PC-9 (cell line): ENCODE results near the gene GATA2. TPM values are rescaled to one million over a fixed set of nuclear protein-coding genes. Genes with fewer than 3 reads are reported as not detected.

ENCODE experiments used
- BruUV-seq: library from RNA; stranded (reverse); fragments of 400-500 nt; replicated peaks from 2 replicates; lab custom pipeline; 2021; lab: Mats Ljungman, UMichigan
- CTCF ChIA-PET: fragments of 300-600 bp; sonication (Branson Sonifier 250); formaldehyde crosslinking; loops from one replicate; lab custom pipeline; 2022; ENCODE audit warnings: antibody characterized with exemption; lab: Charles Lee
- POLR2A ChIA-PET: fragments of 300-600 bp; sonication (Branson Sonifier 250); formaldehyde crosslinking; loops from one replicate; lab custom pipeline; 2022; ENCODE audit warnings: antibody characterized with exemption; ENCODE audit not compliant: unreplicated experiment; lab: Charles Lee
- DNase-seq, 2 experiments: peaks; one replicate each; pipeline versions ENCODE4 v3.0.0 to v3.0.0-alpha.2; 2015 to 2022; ENCODE audit warnings: mixed read lengths in 1 of 2
- H2AFZ ChIP-seq: fragments of 200-600 bp; sonication (generic); 2 replicates; pipeline ENCODE4 v1.8.1; 2017; ENCODE audit warnings: antibody characterized with exemption
- H3F3A ChIP-seq: fragments of 200-600 bp; sonication (generic); 2 replicates; pipeline ENCODE4 v1.8.1; 2017; ENCODE audit warnings: antibody characterized with exemption, mild to moderate bottlenecking, low read depth; ENCODE audit not compliant: insufficient read depth
- H3K27ac ChIP-seq: fragments of 200-600 bp; sonication (generic); 2 replicates; pipeline ENCODE4 v1.6.1; 2016; ENCODE audit warnings: mixed run types
- H3K27me3 ChIP-seq: fragments of 200-600 bp; sonication (generic); 2 replicates; pipeline ENCODE4 v1.6.1; 2016; ENCODE audit warnings: low read depth, mixed run types; ENCODE audit not compliant: insufficient read depth
- H3K36me3 ChIP-seq: fragments of 200-600 bp; sonication (generic); 2 replicates; pipeline ENCODE4 v1.6.1; 2016; ENCODE audit warnings: low read depth, mixed run types
- H3K4me1 ChIP-seq: fragments of 200-600 bp; sonication (generic); replicated peaks from 2 replicates; pipeline ENCODE4 v1.6.1; 2016; ENCODE audit warnings: mixed run types; ENCODE audit not compliant: insufficient read depth
- H3K4me2 ChIP-seq: fragments of 200-600 bp; sonication (generic); 2 replicates; pipeline ENCODE4 v1.6.1; 2017; ENCODE audit warnings: mixed run types
- H3K4me3 ChIP-seq: fragments of 200-600 bp; sonication (generic); 2 replicates; pipeline ENCODE4 v1.6.1; 2016; ENCODE audit warnings: mixed run types
- H3K79me2 ChIP-seq: fragments of 200-600 bp; sonication (generic); 2 replicates; pipeline ENCODE4 v1.6.1; 2017; ENCODE audit warnings: low read depth, mixed run types
- H3K9me2 ChIP-seq: fragments of 200-600 bp; sonication (generic); 2 replicates; pipeline ENCODE4 v1.8.1; 2017; ENCODE audit warnings: mild to moderate bottlenecking; ENCODE audit not compliant: insufficient read depth
- H3K9me3 ChIP-seq: fragments of 200-600 bp; sonication (generic); 2 replicates; pipeline ENCODE4 v1.8.1; 2016; ENCODE audit warnings: low read depth; ENCODE audit not compliant: insufficient read depth
- H4K20me1 ChIP-seq: fragments of 200-600 bp; sonication (generic); 2 replicates; pipeline ENCODE4 v1.8.1; 2017; ENCODE audit not compliant: insufficient read depth
- EZH2 ChIP-seq: fragments of 200-600 bp; sonication (generic); IDR thresholded peaks from 2 replicates; pipeline ENCODE4 v1.8.0; 2017; ENCODE audit warnings: antibody characterized with exemption, low read depth
- intact Hi-C: fragments of 100-400 bp; cut with micrococcal nuclease; formaldehyde crosslinking; loops from one replicate; pipeline ENCODE4 v1.10.0; 2022; ENCODE audit not compliant: unreplicated experiment
- total RNA-seq: library from RNA; stranded (reverse); gene quantifications from 2 replicates; pipeline ENCODE4 v1.2.3, GENCODE V29; 2021
- TF ChIP-seq, protein P1 (sequence below): fragments of 200-600 bp; sonication (generic); conservative IDR thresholded peaks from 2 replicates; pipeline ENCODE4 v1.6.1; 2017; ENCODE audit warnings: mixed run types, antibody characterized with exemption, mild to moderate bottlenecking, moderate library complexity

The GATA2 gene
- total RNA-seq, 1 experiment from 2014 or later: 29.0 TPM

GRCh38 chr3:128429751-128430150, 63.2 kb downstream of the GATA2 start:
- H4K20me1 ChIP-seq: no peaks in the 10 kb centered on the region
- no peak overlapping the region for H2AFZ ChIP-seq
- no peaks in the 10 kb centered on the region for H3K36me3 ChIP-seq
- intact Hi-C loops: loop anchor here (10.0 kb wide), 1 partner anchor 335 kb away; no protein-coding TSS in a partner anchor
- DNase-seq: no peak
- H3K9me3 ChIP-seq: no peaks in the 10 kb centered on the region
- TF ChIP-seq, protein P1, sequence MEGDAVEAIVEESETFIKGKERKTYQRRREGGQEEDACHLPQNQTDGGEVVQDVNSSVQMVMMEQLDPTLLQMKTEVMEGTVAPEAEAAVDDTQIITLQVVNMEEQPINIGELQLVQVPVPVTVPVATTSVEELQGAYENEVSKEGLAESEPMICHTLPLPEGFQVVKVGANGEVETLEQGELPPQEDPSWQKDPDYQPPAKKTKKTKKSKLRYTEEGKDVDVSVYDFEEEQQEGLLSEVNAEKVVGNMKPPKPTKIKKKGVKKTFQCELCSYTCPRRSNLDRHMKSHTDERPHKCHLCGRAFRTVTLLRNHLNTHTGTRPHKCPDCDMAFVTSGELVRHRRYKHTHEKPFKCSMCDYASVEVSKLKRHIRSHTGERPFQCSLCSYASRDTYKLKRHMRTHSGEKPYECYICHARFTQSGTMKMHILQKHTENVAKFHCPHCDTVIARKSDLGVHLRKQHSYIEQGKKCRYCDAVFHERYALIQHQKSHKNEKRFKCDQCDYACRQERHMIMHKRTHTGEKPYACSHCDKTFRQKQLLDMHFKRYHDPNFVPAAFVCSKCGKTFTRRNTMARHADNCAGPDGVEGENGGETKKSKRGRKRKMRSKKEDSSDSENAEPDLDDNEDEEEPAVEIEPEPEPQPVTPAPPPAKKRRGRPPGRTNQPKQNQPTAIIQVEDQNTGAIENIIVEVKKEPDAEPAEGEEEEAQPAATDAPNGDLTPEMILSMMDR: no peak
- TF ChIP-seq EZH2: no peak
- no peak overlapping the region for H3K4me3 ChIP-seq
- no peak overlapping the region for H3K27ac ChIP-seq
- H3K4me1 ChIP-seq: peaks cover 51% of the 10 kb centered on the region
- BruUV-seq: no TSS peak
- H3K79me2 ChIP-seq: no peaks in the 10 kb centered on the region
- H3K27me3 ChIP-seq: no peaks in the 10 kb centered on the region
- H3K9me2 ChIP-seq: no peaks in the 10 kb centered on the region
- ChIA-PET CTCF (no interaction called here), POLR2A (interaction anchor here (0.6 kb wide), 1 partner anchor 149 kb away, joined by 10 read pairs; no protein-coding TSS in a partner anchor)
- no peak overlapping the region for H3K4me2 ChIP-seq
- peaks cover 27% of the 10 kb centered on the region for H3F3A ChIP-seq

Other genes with a start within 250 kb of the GATA2 start
- gene DNAJB8, start 26.3 kb downstream of the GATA2 start, total RNA-seq: not detected in 2 replicates
- 185 and 191 TPM in 2 replicates for gene RPN1, start 157.6 kb upstream of the GATA2 start, total RNA-seq
- gene RAB7A, start 233.0 kb upstream of the GATA2 start, total RNA-seq: 197 and 319 TPM in 2 replicates